HepG2 (cell line): Measurements from ENCODE around the gene DUSP16. TPM values are rescaled to one million over a fixed set of nuclear protein-coding genes. Genes with fewer than 3 reads are reported as not detected.

Experiments
- HMG20B ChIP-seq: conservative IDR thresholded peaks from 2 replicates; pipeline ENCODE4 v1.6.1; 2016; ENCODE audit warnings: missing genetic modification reagents, missing compliant biosample characterization
- KLF11 ChIP-seq: IDR thresholded peaks from 2 replicates; pipeline ENCODE4 v1.6.1; 2016; ENCODE audit warnings: missing compliant biosample characterization
- MEIS2 ChIP-seq: sonication (generic); formaldehyde crosslinking; IDR thresholded peaks from 2 replicates; pipeline ENCODE4 v1.9.0; 2021; ENCODE audit warnings: mild to moderate bottlenecking, missing genetic modification reagents
- MIXL1 ChIP-seq: IDR thresholded peaks from 2 replicates; pipeline ENCODE4 v1.6.1; 2016
- SNAI1 ChIP-seq: sonication (generic); formaldehyde crosslinking; IDR thresholded peaks from 2 replicates; pipeline ENCODE4 v1.5.0; 2020; ENCODE audit warnings: mild to moderate bottlenecking, missing genetic modification reagents, borderline replicate concordance
- SP2 ChIP-seq: sonication (generic); formaldehyde crosslinking; IDR thresholded peaks from 2 replicates; pipeline ENCODE4 v1.5.1; 2020; ENCODE audit warnings: mild to moderate bottlenecking, missing genetic modification reagents
- SP4 ChIP-seq: sonication (generic); formaldehyde crosslinking; IDR thresholded peaks from 2 replicates; pipeline ENCODE4 v1.8.1; 2023; ENCODE audit warnings: mild to moderate bottlenecking, missing genetic modification reagents
- SP5 ChIP-seq: IDR thresholded peaks from 2 replicates; pipeline ENCODE4 v1.6.1; 2016; ENCODE audit warnings: low read depth, borderline replicate concordance
- ZFP91 ChIP-seq: sonication (generic); formaldehyde crosslinking; IDR thresholded peaks from 2 replicates; pipeline ENCODE4 v1.9.0; 2022; ENCODE audit warnings: missing genetic modification reagents, mild to moderate bottlenecking, borderline replicate concordance
- ZNF563 ChIP-seq: sonication (generic); formaldehyde crosslinking; IDR thresholded peaks from 2 replicates; pipeline ENCODE4 v1.8.0; 2022; ENCODE audit warnings: mild to moderate bottlenecking, moderate library complexity, missing genetic modification reagents
- ZNF609 ChIP-seq: sonication (generic); formaldehyde crosslinking; IDR thresholded peaks from 2 replicates; pipeline ENCODE4 v1.4.0; 2020; ENCODE audit warnings: mild to moderate bottlenecking, missing genetic modification reagents, borderline replicate concordance
- ZNF772 ChIP-seq: sonication (generic); formaldehyde crosslinking; IDR thresholded peaks from 2 replicates; pipeline ENCODE4 v1.5.0; 2020; ENCODE audit warnings: mild to moderate bottlenecking, missing genetic modification reagents
- polyA plus RNA-seq, 8 experiments: library from polyadenylated mRNA; depleted of rRNA in 3 of 8; stranded (reverse) in 7 of 8; unstranded in 1 of 8; fragments of >200 nt; fragmentation: Illumina TruSeq in 4 of 8; extraction: Trizol in 4 of 8; gene quantifications; 2 replicates each; pipeline versions ENCODE4 v1.2.1 to v1.2.3, GENCODE V29; 2011 to 2016; ENCODE audit warnings: low read depth in 4 of 8, missing spikeins in 1 of 8, mixed read lengths in 1 of 8; ENCODE audit not compliant: insufficient read depth in 1 of 8
- total RNA-seq, 5 experiments: library from RNA; depleted of rRNA; stranded (reverse); fragments of >200 nt; fragmentation: Illumina TruSeq; extraction: Trizol; gene quantifications; 2 replicates each; pipeline ENCODE4 v1.2.3, GENCODE V29; 2016; ENCODE audit warnings: low read depth in 1 of 5
- TF ChIP-seq, protein P1 (sequence below): sonication (generic); formaldehyde crosslinking; IDR thresholded peaks from 2 replicates; pipeline ENCODE4 v1.5.1; 2020; ENCODE audit warnings: mild to moderate bottlenecking, missing genetic modification reagents, borderline replicate concordance
- TF ChIP-seq, protein P2 (sequence below): sonication (generic); formaldehyde crosslinking; IDR thresholded peaks from 2 replicates; pipeline ENCODE4 v1.4.0; 2020; ENCODE audit warnings: missing genetic modification reagents

The DUSP16 gene
- total and polyA plus RNA-seq, 2 of the 13 experiments (the other 11 are each of a cell fraction or from before 2014, with no cell fraction given) = 45.7 to 46.6 TPM

DNA sequence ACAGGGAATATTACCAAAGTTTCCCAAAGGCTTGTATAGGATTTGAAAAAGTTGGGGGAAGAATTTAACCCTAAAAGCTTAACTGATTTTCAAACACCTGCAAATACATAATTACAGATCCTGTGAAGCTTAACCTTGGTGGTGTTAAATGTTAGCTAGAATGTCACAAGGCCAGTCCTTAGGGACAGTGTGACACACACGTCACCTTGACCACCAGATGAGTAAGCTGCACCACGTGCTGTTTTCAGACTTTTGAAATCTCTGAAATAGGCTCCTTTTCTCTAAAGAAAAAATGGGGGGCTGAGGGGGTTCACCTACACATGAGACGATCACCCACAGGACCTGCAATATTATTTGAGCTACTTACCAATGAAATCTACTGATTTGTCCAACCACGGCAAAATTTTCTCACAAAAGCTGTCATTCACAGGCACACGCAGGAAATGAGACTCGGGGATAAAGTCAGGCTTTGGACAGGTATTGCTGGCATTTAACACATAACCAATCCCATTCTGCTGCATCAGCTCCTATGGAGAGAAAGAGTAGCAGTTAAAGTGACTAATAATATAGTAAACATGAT, 75.9 kb downstream of the DUSP16 start (continued):
- TF ChIP-seq HMG20B (CRISPR knock-in tag) (no peak), SP2 (CRISPR knock-in tag) (no peak), ZNF563 (no peak), SP5 (CRISPR knock-in tag) (no peak), KLF11 (no peak), MEIS2 (CRISPR knock-in tag) (no peak), SNAI1 (no peak), MIXL1 (CRISPR knock-in tag) (peak; percentile 64; the same call in 1 of the 2 replicates), SP4 (CRISPR knock-in tag) (no peak), ZFP91 (no peak), ZNF772 (CRISPR knock-in tag) (no peak), ZNF609 (CRISPR knock-in tag) (no peak)
- TF ChIP-seq, protein P1, sequence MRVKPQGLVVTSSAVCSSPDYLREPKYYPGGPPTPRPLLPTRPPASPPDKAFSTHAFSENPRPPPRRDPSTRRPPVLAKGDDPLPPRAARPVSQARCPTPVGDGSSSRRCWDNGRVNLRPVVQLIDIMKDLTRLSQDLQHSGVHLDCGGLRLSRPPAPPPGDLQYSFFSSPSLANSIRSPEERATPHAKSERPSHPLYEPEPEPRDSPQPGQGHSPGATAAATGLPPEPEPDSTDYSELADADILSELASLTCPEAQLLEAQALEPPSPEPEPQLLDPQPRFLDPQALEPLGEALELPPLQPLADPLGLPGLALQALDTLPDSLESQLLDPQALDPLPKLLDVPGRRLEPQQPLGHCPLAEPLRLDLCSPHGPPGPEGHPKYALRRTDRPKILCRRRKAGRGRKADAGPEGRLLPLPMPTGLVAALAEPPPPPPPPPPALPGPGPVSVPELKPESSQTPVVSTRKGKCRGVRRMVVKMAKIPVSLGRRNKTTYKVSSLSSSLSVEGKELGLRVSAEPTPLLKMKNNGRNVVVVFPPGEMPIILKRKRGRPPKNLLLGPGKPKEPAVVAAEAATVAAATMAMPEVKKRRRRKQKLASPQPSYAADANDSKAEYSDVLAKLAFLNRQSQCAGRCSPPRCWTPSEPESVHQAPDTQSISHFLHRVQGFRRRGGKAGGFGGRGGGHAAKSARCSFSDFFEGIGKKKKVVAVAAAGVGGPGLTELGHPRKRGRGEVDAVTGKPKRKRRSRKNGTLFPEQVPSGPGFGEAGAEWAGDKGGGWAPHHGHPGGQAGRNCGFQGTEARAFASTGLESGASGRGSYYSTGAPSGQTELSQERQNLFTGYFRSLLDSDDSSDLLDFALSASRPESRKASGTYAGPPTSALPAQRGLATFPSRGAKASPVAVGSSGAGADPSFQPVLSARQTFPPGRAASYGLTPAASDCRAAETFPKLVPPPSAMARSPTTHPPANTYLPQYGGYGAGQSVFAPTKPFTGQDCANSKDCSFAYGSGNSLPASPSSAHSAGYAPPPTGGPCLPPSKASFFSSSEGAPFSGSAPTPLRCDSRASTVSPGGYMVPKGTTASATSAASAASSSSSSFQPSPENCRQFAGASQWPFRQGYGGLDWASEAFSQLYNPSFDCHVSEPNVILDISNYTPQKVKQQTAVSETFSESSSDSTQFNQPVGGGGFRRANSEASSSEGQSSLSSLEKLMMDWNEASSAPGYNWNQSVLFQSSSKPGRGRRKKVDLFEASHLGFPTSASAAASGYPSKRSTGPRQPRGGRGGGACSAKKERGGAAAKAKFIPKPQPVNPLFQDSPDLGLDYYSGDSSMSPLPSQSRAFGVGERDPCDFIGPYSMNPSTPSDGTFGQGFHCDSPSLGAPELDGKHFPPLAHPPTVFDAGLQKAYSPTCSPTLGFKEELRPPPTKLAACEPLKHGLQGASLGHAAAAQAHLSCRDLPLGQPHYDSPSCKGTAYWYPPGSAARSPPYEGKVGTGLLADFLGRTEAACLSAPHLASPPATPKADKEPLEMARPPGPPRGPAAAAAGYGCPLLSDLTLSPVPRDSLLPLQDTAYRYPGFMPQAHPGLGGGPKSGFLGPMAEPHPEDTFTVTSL (CRISPR knock-in tag) = peak; percentile 79; the same call in 1 of the 2 replicates
- TF ChIP-seq, protein P2, sequence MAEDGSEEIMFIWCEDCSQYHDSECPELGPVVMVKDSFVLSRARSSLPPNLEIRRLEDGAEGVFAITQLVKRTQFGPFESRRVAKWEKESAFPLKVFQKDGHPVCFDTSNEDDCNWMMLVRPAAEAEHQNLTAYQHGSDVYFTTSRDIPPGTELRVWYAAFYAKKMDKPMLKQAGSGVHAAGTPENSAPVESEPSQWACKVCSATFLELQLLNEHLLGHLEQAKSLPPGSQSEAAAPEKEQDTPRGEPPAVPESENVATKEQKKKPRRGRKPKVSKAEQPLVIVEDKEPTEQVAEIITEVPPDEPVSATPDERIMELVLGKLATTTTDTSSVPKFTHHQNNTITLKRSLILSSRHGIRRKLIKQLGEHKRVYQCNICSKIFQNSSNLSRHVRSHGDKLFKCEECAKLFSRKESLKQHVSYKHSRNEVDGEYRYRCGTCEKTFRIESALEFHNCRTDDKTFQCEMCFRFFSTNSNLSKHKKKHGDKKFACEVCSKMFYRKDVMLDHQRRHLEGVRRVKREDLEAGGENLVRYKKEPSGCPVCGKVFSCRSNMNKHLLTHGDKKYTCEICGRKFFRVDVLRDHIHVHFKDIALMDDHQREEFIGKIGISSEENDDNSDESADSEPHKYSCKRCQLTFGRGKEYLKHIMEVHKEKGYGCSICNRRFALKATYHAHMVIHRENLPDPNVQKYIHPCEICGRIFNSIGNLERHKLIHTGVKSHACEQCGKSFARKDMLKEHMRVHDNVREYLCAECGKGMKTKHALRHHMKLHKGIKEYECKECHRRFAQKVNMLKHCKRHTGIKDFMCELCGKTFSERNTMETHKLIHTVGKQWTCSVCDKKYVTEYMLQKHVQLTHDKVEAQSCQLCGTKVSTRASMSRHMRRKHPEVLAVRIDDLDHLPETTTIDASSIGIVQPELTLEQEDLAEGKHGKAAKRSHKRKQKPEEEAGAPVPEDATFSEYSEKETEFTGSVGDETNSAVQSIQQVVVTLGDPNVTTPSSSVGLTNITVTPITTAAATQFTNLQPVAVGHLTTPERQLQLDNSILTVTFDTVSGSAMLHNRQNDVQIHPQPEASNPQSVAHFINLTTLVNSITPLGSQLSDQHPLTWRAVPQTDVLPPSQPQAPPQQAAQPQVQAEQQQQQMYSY = no peak
